Activated CD8-positive, alpha-beta memory T cell treated with anti-CD3 and anti-CD28 coated beads, Interleukin-2, amount 50 U/mL, for 4 hours (primary cell): ENCODE measurements around the gene GREB1.

Experiments used
- DNase-seq: peaks from one replicate; pipeline ENCODE4 v3.0.0-alpha.2; 2020

GREB1 gene

GRCh38 chr2:11563784-11564666 lies 30.2 kb downstream of the GREB1 start:
- no peak for DNase-seq

- DNase-seq, result no peak
These were observed 31.1 kb downstream of the GREB1 start for GRCh38 chr2:11564816-11565567.

GRCh38 chr2:11566383-11566782 lies 32.5 kb downstream of the GREB1 start:
- no peak for DNase-seq

GRCh38 chr2:11567631-11568031 lies 33.8 kb downstream of the GREB1 start:
- DNase-seq, result no peak

GRCh38 chr2:11568436-11568835 lies 34.6 kb downstream of the GREB1 start:
- DNase-seq, result no peak

- DNase-seq, result no peak
These were observed 35.8 kb downstream of the GREB1 start for GRCh38 chr2:11569636-11570035.

- DNase-seq, result no peak
These were observed 37.3 kb downstream of the GREB1 start for GRCh38 chr2:11571170-11571569.

GRCh38 chr2:11572996-11573395 lies 39.2 kb downstream of the GREB1 start:
- DNase-seq, result no peak

GRCh38 chr2:11573418-11574175 lies 39.8 kb downstream of the GREB1 start:
- no peak for DNase-seq

- DNase-seq, result no peak
These were observed 40.6 kb downstream of the GREB1 start for GRCh38 chr2:11574176-11575046.

- DNase-seq, result no peak
These were observed 42.6 kb downstream of the GREB1 start for GRCh38 chr2:11576398-11576797.

GRCh38 chr2:11577101-11577883 lies 43.4 kb downstream of the GREB1 start:
- DNase-seq, result no peak

- no peak for DNase-seq
These were observed 44.5 kb downstream of the GREB1 start for GRCh38 chr2:11578081-11578948.

GRCh38 chr2:11578986-11579774 lies 45.3 kb downstream of the GREB1 start:
- DNase-seq, result no peak

GRCh38 chr2:11579867-11580659 lies 46.2 kb downstream of the GREB1 start:
- DNase-seq, result no peak

- DNase-seq, result no peak
These were observed 46.9 kb downstream of the GREB1 start for GRCh38 chr2:11580697-11581096.

GRCh38 chr2:11581124-11581796 lies 47.4 kb downstream of the GREB1 start:
- no peak for DNase-seq
